Keratinocyte (primary cell): ENCODE data around the gene YPEL3.

ENCODE experiments used
- EZH2 ChIP-seq: IDR thresholded peaks from one replicate; pipeline ENCODE4 v1.6.1; 2012; ENCODE audit warnings: inconsistent platforms, mild to moderate bottlenecking, low read length, moderate library complexity
- TF ChIP-seq, protein P1 (sequence below), 3 experiments: IDR thresholded peaks in 1 of 3; conservative IDR thresholded peaks in 1 of 3; optimal IDR thresholded peaks in 1 of 3; 2 replicates in 2 of 3; 3 replicates in 1 of 3; pipeline versions ENCODE3 to v1.5.1; 2011; ENCODE audit warnings: low read length in 3 of 3, mild to moderate bottlenecking in 3 of 3, moderate library complexity in 2 of 3, control low read depth in 1 of 3, inconsistent platforms in 1 of 3; ENCODE audit not compliant: insufficient read depth in 2 of 3; ENCODE audit errors: extremely low read depth in 1 of 3

DNA sequence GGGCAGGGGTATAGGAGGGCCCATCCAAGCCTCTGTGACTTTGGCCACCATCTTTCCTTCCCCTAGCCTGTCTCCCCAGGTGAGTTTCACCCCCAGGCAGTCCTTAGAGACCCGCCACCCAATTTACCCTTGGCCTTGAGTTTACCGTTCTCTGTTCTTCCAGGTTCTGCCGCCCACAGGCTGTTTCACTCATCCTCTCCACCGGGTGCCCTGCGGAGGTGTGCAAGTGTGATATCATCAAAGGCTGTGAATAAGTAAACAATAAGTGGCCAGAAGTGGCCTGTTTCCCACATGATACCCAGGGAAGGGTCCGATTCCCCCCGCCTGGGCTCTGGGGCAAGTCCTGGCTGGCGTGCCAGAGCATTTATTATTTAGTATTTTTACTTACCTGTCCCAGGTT, 49.8 kb downstream of the YPEL3 start:
- no peak for TF ChIP-seq EZH2
- TF ChIP-seq, protein P1, sequence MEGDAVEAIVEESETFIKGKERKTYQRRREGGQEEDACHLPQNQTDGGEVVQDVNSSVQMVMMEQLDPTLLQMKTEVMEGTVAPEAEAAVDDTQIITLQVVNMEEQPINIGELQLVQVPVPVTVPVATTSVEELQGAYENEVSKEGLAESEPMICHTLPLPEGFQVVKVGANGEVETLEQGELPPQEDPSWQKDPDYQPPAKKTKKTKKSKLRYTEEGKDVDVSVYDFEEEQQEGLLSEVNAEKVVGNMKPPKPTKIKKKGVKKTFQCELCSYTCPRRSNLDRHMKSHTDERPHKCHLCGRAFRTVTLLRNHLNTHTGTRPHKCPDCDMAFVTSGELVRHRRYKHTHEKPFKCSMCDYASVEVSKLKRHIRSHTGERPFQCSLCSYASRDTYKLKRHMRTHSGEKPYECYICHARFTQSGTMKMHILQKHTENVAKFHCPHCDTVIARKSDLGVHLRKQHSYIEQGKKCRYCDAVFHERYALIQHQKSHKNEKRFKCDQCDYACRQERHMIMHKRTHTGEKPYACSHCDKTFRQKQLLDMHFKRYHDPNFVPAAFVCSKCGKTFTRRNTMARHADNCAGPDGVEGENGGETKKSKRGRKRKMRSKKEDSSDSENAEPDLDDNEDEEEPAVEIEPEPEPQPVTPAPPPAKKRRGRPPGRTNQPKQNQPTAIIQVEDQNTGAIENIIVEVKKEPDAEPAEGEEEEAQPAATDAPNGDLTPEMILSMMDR (optimal IDR thresholded peaks at IDR 0.05 in 1 of 3, IDR thresholded peaks at IDR 0.05 in 1 of 3, conservative IDR thresholded peaks at IDR 0.05 in 1 of 3; ENCODE audit: extremely low read depth in 1 of 3, insufficient read depth in 2 of 3, low read length in 3 of 3) = no peak
